Right kidney (tissue), 1 donor: ENCODE measurements around the gene MEGF11.
"Not testable (repeated sequence)": the region's sequence is repeated elsewhere in the genome, so short reads cannot be mapped to it uniquely, and the experiment has no call there.

Source experiments
- DNase-seq: peaks from one replicate; pipeline ENCODE4 v3.0.0-alpha.2; 2016

The MEGF11 gene

DNA sequence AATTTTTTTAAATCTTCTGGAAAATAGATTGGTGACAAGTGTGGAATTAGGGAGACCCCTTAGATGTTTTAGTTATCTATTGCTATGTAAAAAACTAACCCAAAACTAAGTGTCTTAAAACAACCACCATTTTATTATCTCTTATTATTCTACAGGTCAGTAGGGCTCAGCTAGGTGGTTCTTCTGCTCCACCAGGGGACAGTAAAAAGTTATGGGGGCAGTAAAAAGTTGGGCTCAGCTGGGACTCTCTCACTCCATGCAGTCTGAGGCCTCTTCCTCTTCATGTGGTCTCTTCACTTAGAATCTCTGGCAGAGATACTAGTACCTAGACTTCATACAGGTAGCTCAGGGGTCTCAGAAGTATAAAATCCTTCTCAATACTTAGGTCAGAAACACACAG lies 21.8 kb upstream of the MEGF11 start:
- DNase-seq = no peak

DNA sequence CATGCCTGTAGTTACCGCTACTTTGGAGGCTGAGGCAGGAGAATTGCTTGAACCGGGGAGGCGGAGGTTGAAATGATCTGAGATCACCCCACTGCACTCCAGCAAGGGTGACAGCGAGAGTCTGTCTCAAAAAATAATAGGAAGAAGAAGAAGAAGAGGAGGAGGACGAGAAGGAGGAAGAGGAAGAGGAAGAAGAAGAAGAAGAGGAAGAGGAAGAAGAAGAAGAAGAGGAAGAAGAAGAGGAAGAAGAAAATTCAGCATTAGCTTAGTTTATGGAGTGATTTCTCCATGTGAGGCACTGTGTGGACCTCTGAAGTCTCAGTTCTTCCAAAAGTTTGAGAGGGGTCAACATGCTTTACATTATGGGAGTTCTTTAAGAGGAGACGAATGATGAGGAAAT lies 17.4 kb upstream of the MEGF11 start:
- DNase-seq = no peak

GRCh38 chr15:66269326-66270090 lies 16.0 kb upstream of the MEGF11 start:
- DNase-seq = peak; percentile 41

DNA sequence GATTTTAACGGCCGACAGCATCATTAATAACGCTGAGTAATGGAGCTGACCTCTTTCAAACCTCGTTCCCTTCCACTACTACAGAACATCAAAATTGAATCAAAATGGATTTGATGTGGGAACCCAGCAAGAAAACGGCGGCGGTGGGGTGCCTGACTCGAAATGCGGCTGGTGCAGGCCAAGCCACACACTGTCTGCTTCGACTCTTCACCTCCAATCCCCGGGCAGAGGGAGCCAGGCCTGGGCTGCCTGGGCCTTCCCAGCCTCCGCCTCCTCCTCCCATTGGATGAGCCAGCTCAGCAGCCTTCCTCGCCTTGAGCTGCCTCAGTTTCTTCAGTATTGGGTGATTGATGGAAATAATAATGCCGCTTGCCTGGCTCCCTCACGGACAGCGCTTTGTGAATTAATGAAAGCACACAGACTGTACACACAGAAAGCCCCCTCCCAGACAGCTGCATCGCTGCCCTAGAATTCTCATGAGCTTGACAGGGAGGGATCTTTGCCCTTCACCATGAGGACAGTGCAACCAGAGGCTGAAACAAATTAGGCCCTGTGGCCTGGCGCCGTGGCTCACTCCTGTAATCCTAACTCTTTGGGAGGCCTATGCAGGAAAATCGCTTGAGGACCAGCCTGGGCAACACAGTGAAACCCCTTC lies 11.4 kb upstream of the MEGF11 start:
- no peak for DNase-seq

DNA sequence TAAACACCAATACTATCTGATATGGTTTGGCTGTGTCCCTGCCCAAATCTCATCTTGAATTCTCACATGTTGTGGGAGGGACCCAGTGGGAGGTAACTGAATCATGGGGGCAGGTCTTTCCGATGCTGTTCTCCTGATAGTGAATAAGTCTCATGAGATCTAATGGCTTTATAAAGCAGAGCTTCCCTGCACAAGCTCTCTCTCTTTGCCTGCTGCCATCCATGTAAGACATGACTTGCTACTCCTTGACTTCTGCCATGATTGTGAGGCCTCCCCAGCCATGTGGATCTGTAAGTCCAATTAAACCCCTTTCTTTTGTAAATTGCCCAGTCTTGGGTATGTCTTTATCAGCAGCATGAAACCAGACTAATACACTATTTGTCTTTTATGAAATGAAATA lies 9.3 kb upstream of the MEGF11 start:
- not testable (repeated sequence) for DNase-seq

GRCh38 chr15:66261056-66261455 lies 7.5 kb upstream of the MEGF11 start:
- DNase-seq = no peak

DNA sequence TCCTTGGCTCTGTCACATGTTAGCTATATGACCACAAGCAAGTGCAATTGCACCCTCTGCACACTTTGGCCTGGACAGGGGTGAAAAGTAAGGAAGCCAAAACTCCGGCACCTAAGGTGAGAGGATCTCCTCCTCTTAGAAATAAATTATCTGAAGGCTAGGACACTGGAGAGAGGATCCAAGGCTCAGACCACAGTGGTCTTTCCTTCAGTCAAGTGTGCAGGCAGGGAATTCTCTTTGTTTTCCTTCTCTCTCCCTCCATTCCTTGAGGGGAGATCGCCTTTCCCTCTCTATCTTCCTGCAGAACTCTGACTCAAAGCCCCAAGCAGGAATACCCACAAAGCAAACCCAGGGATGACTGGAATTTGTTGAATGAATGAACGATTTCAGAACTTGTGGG lies 3.1 kb upstream of the MEGF11 start:
- DNase-seq = no peak

DNA sequence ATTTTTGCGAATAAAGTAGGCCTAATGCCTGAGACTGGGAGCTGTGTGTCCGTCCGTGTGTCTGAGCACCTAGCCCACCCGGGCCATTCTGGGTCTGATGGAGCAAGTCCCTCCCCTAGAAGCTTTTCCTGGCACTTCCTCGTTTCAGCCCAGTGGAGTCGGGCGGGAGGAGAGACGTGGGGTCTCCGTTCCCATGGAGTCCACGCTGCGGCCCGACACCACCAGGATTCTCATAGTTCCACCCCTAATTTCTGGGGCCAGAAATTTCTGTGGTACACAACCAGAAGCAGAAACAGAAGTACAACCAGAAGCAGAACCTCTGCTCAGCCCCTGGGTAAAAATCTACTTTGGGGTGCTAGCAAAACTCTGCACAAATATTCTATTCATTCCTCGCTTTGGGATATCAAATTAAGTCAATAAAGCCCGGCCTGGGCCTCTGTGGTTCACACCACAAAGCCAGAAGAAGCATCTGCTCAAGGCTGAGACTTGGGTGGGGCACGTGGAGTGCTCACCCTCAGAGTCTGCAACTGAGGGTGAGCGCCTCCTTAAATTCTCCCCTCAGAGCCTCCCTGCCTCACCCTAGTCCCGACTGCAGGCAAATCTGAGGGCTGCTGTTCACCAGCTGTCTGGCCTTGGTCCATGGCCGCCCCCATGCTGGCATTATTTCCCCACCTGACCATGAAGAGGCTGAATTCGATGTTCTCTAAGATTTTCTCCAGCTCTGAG lies 1.6 kb upstream of the MEGF11 start:
- no peak for DNase-seq

DNA sequence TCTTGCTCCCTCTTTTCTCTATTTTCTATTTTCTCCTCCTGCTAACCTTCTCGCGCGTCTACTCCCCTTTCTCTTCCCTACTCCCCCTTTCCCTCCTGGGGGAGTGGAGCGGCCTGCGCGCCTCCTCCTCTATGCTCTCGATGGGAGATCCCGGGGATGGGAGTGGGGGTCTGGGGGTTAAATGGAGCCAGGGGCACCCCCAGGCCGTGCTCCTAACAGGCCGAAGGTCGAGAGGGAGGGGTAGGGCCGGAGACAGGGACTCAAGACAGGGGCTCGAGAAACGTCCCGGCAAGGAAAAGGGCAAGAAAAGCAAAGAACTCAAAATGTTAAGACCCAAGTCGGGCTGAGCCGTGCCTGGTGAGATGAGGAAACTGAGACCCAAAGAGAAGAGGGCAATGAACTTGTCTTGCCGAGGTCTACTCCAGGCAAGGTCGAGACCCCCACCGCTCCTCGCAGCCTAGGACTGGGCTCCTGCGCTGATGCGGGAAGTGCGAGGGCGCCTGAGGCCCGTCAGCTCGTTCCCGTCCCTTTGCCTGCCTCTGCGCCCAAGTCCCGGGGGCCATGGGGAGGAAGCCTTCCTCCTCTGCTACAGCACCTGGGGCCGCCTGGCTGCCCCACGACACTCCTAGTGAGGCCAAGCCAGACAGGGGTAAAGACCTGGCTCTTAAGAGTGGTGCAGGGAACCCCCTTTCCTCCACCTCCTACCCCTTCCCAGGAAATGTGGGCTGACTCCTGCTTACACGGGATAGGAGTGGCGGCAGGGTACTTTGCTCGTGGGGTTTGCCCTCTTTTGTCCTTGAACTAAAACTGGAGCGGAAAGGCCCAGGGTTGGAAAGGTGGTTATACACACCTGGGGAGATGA lies 770 bp upstream of the MEGF11 start:
- peak; percentile 52 for DNase-seq

DNA sequence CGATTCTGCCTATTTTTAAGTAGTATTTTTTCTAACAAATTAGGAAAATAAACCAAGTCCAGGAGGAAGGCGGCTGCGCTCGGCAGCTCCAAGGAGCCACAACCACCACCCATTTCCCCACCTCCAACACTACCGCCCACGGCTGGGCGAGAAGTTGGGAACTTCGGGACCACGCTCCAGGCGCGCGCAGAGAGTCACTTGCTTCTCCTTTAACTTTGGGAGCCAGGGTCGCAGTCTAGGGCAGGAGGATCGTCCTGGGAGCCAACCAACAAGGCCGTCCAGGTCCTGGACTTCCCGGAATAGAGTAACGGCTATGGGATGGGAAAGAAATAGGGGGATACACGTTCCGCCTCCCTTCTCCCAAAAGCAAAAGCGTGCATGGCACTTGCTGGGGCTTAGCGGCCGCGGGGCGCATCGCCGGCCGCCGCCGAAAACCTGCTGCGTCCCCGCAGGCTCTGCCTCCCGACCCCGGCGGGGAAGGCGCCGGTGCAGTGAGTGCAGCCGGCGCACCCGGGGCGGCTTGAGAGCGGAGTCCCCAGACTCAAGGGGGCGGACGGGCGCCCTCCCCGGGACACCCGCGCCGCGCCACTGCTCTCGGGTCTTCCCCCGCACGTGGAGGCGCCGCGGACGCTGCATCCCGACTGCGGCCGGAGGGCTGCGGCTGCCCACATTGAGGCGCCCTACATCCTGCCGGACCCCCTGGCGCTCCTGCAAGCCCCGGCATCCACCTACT lies 699 bp downstream of the MEGF11 start:
- peak; percentile 82 for DNase-seq

GRCh38 chr15:66251790-66252684 lies 1.5 kb downstream of the MEGF11 start:
- peak; percentile 83 for DNase-seq

DNA sequence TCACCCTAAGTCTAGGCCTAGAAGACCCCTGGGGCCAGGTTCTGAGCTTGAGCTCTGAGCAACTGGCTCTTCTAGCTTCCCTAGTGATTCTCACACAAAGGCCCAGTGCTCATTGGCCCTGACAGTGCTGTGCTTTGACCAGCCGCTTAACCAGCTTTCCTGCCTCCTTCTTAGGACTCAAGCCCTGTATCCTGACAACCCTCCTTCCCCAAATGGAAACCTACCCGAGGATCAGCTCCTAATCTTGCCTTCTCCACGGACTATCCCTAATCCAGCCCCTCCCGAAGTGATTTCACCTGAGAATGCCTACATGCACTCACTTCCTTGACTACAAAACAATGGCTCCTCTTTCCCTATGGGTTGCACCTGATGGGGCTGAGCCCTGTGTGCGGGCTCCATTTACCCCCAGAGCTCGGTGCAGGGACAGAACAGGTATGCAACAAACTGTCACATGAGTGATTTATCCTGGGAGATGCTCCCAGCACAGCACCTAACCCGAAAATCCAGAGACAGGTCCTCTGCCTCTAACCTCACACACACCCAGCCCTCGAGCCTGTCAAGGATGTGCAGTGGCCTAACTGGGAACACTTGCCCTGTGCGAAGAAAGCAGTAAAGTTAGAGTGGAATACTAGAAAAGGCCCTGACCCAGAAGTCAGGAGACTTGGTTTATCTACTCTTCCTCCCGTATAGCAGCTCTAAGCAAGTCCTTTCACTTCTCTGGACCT lies 2.3 kb downstream of the MEGF11 start:
- DNase-seq = no peak

DNA sequence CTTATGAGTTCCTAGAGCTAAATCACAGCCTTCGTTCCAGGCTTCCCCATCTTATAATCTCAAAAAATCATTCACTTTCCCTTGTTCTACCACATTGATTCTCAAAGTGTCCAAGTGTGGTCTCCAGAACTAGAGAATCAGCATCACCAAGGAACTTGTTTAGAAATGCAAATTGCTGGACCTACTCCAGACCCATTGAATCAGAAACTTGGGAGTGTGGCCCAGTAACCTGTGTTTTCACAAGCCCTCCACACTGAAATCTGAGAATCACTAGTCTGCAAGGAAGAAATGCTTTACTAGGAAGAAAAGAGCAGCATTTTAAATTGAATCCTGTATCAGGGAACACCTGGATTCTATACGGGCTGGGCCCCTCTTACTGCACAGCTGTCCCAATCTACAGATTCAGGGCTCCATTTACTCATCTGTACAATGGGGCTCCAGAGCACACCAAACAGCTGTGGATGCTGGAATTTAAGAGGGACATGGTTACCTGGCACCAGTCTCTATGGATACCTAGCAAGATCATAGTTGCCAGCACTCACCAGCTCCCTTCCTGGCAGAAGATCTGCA lies 3.9 kb downstream of the MEGF11 start:
- no peak for DNase-seq

GRCh38 chr15:66246937-66247336 lies 6.6 kb downstream of the MEGF11 start:
- no peak for DNase-seq

- DNase-seq = not testable (repeated sequence)
These were observed 7.7 kb downstream of the MEGF11 start for GRCh38 chr15:66245832-66246231.

DNA sequence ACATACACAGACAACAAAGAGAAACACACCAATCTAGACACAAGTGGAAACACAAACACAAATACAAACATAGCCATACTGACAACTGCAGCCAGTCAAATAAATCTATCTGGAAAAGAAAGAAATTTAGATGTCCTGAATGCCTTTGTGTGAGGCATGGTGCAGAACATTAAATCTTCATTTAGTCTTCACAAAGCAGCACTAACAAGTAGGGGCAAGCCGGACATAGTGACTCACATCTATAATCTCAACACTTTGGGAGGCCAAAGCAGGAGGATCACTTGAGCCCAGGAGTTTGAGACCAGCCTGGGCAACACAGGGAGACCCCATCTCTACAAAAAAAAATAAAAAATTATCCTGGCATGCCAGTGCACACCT lies 11.7 kb downstream of the MEGF11 start:
- no peak for DNase-seq

- DNase-seq = no peak
These were observed 12.3 kb downstream of the MEGF11 start for GRCh38 chr15:66241087-66241907.

DNA sequence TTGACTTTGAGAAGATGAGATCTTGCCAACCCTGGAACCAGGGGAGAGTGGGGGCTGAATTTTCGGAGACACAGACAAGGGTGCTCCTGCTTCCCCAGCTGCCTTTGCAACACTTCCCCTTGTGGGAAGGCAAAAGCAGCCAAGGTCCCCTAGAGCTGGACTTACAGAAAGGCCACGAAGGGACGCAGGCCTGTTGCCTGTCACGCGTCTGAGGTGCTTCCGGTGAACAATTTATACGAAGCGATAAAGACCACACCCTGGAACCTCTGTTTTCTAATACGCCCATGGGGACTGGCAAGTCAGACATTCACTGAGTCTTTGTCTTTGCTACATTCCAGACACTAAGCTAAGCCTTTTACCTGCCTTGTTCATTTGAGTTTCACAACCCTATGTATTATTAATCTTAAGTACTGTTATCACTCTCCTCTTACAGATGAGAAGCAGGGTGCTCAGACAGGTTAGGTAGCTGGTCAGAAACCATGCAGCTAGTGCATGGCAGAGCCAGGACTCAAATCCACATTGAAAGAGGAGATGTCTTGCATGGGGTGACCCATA lies 13.2 kb downstream of the MEGF11 start:
- DNase-seq = no peak
